ENCODE data around the gene CFAP46.
"Not testable (repeated sequence)": the region's sequence is repeated elsewhere in the genome, so short reads cannot be mapped to it uniquely, and the experiment has no call there.

Gene CFAP46

DNA sequence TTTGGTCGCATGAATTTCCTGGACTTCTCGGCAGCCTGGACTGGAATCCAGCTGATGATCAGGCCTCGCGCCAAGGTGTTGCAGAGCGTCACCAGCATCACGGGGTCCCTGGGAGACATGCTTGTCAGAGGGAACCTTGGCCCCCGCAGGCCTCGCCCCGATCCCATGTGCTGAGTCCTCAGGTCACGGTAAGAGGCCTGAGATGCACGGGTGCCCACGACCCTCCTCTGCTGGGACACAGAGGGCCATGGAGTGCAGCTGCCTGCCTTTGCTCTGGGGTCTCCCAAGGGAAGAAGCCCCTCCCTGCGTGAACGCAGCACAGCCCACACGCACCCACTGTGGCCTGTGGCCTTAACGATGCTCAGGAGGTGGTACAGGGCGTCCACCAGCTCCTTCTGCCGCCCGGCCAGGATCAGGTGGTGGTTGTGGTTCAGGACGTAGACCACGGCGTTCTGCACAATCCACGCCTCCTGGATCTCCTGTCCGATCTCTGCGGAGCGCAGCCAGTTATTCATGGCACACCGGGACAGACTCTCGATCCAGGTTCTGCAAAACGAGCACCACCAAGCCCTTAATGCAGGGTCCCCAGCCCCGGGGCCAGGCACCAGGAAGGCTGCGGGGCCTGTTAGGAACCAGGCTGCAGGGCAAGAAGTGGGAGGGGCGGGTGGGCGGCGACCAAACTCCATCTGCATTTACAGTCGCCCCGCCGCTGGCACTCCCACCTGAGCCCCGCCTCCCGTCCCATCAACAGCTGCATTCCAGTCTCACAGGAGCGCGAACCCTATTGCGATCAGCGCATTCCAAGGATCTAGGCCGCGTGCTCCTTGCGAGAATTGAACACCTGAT lies 29.4 kb downstream of the CFAP46 start:
- no peak for DNase-seq

GRCh38 chr10:132912225-132912712 lies 30.1 kb downstream of the CFAP46 start:
- DNase-seq, result no peak

GRCh38 chr10:132911786-132912097 lies 30.6 kb downstream of the CFAP46 start:
- DNase-seq, result no peak

DNA sequence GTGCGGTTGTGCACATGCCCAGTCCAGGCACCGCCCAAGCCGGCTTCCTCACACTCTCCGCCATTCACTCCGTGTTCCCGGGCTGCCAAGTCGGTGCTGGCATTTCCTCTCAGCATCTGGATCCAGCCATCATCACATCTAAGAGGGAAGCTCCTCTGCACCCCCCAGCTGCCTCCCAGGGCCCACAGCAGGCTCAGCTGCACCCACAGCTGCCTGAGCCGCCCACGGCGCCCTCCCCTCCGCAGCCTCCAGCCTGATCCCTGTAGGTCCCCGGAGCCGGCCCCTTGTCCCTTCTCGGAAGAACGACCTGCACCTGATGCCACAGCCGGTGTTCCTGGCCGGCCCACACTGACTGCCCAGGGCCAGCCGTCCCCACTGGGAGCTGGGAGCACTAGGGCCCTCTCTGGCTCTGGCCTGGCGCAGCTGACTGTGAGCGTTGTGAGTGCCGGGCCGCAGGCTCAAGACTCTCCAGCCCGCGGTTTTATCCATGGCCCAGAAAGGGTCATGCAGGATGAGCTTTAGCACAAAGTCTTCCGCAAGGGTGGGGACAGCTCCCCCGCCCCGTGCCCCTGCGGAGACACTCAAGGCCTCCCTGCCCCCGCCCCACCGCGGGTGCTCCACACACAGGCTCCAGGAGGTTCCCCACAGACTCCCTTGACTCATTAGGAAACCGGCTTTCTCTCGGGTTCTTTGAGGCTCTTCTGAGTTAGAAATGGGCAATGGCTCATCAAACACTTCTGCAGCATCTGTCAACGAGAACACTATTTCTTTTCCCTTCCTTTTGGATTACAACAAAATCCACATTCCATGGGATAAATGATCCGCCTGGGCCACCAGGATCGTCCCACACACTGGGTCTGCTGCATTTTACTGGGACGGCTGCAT lies 31.2 kb downstream of the CFAP46 start:
- no peak for DNase-seq

- no peak for DNase-seq
These were observed 32.0 kb downstream of the CFAP46 start for GRCh38 chr10:132910186-132910880.

DNA sequence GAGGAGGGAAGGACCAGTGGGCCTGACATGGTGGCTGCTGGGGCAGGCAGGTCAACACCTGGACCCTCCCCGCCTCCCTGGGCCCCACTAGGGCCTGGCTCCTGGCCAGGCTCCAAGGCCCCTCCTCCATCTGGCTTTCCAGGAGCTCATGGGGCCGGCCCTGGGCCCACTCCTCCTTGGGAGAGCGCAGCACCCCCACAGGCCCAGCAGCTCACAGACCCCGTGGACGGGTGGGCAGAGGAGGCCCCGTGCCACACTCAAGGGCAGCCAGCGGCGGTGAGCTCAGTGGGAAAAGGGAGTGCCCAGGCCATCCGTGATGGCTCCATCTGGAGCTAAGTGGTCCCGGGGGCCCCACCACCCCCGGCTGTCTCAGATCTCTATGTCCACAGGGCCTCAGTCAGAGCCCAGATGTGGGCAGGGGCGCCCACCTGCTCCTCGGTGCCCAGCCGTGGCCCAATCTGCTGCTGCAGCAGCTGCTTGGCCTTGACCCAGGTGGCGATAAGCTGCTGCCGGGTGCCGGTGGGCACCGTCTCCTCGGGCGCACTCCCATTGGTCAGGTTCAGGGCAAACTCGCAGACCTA lies 32.8 kb downstream of the CFAP46 start:
- DNase-seq, result no peak

DNA sequence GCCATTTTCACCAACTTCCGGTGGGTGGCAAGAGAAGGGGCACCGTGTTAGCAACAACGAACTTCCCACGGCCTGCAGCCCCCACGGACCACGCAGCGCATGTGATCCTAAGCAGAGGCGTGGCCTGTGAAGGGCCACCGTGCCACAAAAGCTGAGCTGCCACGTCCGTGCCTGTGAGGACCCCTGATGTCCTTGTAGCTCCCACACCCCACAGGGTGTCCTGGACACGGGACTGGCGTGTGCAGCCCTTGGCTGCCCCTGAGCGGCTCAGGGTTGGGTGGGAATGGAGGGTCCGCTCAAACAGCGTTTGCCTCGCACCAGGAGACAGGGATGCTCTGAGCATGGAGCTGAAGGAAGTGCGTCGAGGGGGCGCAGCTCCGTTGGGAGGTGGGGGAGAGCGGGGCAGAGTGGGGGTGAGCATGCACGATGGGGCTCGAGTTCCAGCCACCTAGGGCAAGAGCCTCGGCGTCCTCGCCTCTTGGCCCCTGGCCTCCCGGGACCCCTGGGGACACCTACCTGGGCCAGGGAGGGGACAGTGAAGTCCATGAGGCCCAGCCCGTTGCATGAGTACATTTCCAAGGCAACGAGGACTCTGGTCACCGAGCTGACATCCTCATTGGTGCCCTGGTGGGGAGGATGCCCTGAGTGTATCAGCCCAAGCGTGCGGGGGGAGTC lies 33.6 kb downstream of the CFAP46 start:
- DNase-seq, result no peak

- no peak for DNase-seq
These were observed 34.3 kb downstream of the CFAP46 start for GRCh38 chr10:132907821-132908620.

DNA sequence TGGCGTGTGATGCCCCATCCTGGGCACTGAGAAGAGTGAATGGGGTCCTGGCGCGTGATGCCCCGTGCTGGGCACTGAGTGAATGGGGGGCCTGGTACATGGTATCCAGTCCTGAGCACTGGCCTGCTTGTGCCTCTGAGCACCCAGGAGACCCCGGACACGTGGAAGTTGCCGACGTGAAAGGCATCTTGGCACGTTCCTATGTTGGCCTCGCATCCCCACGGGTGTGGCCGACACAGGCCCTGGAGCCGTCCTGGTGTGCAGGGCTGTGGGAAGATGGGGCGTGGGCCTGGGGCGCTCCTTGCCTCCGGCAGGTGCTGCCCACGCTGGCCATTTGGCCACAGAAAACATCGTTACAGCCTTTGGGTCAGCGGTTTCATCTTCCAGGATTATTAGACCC lies 35.5 kb downstream of the CFAP46 start:
- DNase-seq, result no peak

- no peak for DNase-seq
These were observed 36.3 kb downstream of the CFAP46 start for GRCh38 chr10:132906106-132906505.

GRCh38 chr10:132905661-132906060 lies 36.7 kb downstream of the CFAP46 start:
- no peak for DNase-seq

GRCh38 chr10:132904814-132905649 lies 37.3 kb downstream of the CFAP46 start:
- DNase-seq, result no peak

DNA sequence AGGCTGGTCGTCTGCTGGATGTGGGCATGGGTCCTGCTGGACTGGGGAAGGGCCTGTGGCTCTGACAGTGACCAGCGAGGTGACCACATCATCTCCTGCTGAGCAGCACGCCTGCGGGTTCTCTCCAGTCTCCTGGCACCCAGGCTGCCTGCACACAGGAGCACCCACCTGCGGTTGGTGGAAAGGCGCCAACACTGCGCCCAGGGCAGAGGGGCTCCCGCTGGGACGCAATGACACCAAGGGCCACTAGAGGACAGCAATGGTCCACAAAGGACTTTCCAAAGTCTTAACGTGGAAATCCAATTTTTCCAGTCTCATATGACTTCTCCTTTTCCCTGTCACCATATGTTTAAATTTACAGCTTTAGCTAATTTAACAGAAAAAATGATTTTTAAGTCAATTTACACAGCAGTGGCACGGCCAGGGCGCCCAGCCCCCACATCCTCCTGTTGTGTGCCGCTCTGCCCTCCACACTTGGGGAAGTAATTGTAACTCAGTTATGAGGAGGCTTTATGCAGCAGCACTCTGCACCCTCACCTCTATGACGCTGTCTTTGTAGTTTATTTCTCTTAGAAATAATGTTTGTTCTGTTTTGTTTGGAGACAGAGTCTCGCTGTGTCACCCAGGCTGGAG lies 38.1 kb downstream of the CFAP46 start:
- peak; percentile 51 for DNase-seq

DNA sequence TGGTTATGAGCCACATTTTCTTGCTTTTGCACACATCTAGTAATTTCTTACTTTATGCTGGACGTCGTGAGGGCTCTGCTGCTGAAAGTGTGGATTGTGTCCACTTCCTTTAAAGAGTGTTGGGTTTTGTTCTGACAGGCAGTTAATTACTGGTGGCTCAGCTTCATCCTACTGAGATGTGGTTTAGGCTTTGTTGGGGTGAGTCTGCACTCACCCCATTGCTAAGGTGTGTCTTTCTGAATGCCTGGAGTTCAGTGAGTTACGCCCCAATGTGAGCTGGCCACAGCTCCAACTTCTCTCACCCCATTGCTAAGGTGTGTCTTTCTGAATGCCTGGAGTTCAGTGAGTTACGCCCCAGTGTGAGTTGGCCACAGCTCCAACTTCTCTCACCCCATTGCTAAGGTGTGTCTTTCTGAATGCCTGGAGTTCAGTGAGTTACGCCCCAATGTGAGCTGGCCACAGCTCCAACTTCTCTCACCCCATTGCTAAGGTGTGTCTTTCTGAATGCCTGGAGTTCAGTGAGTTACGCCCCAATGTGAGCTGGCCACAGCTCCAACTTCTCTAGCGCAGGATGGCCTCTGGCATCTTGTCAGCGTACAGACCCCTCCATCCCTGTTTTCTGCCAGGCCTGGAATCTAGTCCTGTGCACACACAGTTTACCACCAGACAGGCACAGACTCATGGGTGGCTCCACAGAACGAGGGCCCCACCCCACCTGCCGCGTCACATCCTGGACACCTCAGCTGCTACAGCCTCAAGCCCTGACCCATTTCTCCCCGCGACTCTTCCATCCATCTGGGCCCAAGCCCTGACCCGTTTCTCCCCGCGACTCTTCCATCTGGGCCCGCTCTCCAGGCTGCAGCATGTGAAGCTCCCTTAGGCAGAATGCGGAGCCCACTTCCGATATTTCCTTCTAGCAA lies 39.5 kb downstream of the CFAP46 start:
- not testable (repeated sequence) for DNase-seq

DNA sequence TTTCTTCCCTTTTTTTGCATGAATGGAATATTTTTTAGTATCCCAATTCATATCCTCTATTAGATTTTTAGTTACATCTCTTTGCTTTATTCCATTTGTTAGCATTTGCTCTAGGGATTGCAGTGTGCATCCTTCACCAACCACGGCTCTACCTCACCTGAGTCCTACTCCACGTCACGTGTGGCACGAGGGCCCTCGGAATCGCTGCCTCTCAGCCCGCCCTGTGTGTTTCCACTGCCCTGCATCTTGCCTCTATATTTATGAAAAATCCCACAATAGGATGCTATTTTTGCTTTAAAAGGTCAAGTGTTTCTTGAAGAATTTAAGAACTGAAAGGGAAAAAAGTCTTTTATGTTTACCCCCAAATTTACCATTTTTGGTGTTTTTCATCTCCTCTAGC lies 41.0 kb downstream of the CFAP46 start:
- no peak for DNase-seq

DNA sequence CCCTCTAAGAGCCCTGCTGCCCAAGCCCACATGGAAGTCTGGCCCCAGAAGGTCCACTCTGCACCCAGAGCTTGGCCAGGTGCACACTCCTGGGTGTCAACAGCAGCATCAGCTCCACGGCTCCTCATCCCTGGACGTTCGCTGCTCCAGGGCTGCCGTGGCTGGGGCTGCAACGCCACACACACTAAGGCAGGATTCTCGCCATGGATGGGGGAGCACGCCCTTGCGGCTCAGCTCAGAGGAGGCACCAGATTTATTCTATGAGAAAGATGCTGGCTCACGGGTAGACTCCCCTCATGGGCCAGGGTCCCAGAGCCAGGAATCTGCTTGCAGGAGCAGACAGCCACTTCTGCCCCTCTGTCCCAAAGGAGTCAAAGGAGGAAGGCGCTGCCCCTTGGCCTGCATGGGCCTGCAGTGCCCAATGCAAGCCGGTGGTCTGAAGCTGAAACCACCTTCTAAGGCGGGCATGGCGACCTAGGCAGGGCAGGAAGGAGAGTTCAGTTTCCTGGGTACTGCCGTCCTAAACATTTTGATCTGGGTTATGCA lies 42.1 kb downstream of the CFAP46 start:
- no peak for DNase-seq

- no peak for DNase-seq
These were observed 42.7 kb downstream of the CFAP46 start for GRCh38 chr10:132899751-132900065.

GRCh38 chr10:132899054-132899750 lies 43.2 kb downstream of the CFAP46 start:
- DNase-seq, result no peak
